CD4-positive, alpha-beta T cell treated with Interleukin-6 for 4 hours (primary cell): ENCODE data around the gene DDX4.
"Not testable (repeated sequence)": the region's sequence is repeated elsewhere in the genome, so short reads cannot be mapped to it uniquely, and the experiment has no call there.

Experiments
- DNase-seq: peaks from one replicate; pipeline ENCODE4 v3.0.0-alpha.2; 2020; ENCODE audit warnings: mixed read lengths

The DDX4 gene

DNA sequence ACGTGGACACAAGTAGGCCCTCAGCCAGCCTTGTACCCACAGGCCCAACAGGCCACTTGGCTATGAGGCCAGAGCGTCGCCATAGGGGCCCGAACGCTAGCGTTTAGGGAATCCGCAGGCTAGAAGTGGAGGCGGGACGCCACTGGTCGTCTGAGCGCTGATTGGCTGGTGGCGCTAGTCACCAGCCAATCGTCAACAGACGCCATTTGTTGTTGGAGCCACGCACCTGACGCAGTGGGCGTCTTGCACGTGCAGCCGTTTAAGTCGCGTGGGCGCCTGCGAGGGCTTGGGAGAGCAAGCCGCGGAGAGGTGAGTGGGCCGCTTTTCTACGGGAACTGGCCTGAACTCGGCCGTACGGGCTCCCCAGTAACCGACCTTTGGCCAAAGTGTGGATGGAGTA is at the start of gene DDX4:
TSS of gene DDX4 (plus strand) at position 269 of the 400 bp plus-strand sequence. CDS start 903 bp downstream, outside the sequence.
- DNase-seq = no peak

DNA sequence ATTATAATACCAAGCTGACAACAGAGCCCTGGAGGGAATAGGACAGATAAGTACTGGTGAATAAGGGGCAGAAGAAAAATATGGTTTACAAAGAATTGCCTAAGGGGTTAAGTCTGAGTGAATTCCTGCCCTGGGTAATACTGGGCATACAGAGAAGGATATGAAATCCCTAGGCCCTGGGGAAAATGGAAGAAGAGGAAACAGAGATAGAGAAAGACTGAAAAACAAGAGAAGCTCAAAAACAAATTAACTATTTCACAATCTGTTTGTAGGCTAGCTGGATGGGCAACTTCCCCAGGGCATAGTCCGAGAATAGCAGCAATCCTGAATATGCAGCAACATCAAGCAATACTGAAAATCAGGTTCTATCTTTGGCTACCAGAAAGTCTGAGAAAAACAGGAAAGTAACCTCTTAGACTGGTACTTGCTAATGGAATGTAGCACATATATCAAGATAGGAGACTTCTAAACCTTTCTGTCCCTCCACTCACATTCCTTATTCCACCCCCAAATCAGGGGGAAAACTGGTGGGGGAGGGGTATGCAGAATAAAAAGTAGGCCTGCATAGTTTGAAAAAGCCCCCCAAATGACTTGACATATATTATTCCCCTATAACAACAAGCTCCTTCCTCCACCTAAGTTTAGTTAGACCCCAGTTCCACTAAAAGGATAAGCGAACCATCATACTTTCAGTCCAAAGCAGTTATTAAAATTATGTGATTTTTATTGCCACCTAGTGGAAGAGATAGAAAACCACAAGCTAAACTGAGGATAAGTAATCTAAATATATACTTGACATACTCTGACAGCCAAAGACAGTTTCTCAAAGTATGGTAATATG is 46.4 kb upstream of the DDX4 start:
- no peak for DNase-seq

DNA sequence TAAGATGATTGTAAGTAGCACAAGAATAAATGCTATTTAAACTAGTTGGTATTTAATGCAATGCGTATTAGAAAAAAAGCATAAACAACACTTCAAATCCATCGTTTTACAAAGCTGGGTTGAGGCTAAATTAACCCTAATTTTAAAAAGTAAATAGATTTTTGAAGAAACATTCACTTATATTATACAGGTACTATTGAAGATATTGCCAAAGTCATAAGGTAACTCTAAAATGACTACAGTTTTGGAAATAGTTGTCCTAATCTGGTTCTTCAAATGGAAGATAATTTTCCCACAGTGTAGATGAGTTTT is 45.8 kb upstream of the DDX4 start:
- DNase-seq = no peak

DNA sequence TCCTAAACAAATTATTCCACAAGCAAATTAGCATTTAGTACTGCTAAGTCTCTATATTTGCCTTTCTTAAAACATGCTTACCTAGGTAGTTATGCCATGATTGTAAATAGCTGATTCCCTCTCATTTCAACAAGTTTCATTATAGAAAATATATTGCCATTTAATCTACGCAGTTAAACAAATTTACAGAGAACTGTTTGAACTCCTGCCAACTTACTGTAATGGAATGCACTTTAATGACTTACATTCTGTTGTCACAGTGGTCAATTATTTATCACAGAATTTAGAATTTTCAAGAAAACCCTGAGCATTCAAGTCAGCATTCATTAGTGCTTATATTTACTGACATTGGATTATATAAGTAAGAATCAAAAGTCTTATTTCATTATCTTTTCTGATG is 45.4 kb upstream of the DDX4 start:
- no peak for DNase-seq

DNA sequence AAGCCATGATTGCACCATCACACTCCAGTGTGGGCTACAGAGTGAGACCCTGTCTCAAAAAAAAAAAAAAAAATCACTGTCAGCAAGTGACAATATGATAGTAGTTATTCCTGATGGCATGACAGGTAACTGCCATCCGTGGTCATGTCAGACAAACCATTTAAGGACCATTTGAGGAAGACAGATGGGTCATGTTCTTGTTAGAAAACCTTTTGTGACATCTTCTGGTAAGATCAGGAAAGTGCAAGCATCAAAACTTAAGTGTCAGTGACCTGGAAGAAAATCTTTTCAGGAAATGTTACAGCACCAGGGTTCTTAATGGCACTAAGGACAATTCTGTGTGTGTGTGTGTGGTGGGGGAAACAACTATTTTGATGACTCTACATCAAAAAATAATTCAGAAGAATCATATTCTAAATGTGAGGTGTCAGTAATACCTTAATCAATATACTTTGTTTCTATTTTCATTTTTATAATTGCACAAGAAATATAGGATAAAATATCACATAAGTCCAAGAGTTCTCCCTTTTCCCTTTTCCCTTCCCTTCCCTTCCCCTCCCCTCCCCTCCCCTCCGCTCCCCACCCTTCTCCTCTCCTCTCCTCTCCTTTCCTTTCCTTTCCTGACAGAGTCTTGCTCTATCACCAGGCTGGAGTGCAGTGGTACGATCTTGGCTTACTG is 43.6 kb upstream of the DDX4 start:
- no peak for DNase-seq

DNA sequence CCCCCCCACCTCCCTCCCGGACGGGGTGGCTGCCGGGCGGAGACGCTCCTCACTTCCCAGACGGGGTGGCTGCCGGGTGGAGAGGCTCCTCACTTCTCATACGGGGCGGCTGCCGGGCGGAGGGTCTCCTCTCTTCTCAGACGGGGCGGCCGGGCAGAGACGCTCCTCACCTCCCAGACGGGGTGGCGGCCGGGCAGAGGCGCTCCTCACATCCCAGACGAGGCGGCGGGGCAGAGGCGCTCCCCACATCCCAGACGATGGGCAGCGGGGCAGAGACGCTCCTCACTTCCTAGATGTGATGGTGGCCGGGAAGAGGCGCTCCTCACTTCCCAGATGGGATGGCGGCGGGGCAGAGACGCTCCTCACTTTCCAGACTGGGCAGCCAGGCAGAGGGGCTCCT is 41.2 kb upstream of the DDX4 start:
- DNase-seq = not testable (repeated sequence)

DNA sequence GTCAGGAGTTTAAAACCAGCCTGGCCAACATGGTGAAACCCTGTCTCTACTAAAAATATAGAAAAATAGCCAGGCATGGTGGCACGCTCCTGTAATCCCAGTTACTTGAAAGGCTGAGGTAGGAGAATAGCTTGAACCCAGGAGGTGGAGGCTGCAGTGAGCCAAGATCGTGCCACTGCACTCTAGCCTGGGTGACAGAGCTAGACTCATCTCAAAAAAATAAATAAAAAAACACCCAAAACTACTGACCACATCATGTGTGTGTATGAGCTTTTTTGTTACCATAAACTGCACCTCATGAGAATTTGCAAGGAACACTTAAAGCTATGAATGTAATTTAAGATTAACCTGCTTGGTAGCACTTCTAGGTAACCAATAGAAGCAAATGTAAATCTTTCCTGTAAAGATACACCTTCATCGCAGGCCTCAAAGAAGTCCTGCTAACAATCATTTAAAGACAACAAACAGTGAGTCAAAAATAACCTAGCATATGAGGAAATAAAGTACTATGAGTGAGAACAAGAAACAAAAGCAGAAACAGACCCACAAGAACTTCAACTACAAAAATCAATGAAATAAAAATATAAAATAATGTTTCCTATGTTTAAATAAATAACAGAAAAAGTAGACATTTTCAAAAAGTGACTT is 38.7 kb upstream of the DDX4 start:
- no peak for DNase-seq

DNA sequence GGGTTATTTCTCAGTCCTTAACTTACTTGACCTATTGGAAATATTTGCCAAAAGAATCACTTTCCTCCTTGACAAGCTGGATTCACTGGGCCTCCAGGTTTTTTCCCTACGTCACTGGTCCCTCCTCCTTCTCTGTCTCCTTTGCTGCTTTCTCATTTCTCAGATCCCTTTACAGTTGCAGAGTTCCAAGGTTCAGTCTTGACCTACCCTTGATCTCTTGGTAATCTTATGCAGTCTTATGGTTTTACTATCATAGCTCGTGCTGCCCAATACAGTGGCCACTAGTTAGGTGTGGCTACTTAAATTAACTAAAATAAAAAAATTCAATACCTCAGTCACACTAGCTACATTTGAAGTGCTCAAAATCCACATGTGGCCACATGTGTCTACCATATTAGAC is 37.1 kb upstream of the DDX4 start:
- DNase-seq = no peak

DNA sequence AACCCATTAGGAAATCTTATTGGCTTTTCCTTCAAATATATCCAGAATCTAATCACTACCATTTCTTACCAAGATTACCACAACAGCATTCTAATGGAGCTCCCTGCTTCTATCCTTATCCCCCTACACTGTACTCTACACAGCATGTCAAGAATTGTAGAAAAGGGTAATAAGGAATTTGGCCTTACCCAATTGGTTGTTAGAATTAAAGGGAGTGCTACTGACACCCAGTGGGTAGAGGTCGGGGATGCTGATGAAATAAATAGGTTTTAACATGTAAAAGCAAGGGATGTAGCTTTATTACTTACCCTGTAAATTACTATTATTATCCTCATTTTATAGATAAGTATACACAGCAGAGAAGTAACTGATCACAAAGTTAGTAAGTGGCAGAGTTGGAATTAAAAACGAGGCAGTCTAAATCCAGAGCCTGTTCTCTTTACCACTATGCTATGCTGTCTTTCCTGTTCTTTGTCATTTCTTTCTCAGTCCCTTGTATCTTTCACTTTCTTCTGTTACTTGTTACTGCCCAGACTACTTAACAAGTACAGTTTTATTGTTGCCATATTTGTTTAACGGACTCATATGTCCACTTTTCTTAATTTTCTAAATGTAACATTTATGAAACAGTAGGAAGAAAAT is 36.3 kb upstream of the DDX4 start:
- DNase-seq = no peak

DNA sequence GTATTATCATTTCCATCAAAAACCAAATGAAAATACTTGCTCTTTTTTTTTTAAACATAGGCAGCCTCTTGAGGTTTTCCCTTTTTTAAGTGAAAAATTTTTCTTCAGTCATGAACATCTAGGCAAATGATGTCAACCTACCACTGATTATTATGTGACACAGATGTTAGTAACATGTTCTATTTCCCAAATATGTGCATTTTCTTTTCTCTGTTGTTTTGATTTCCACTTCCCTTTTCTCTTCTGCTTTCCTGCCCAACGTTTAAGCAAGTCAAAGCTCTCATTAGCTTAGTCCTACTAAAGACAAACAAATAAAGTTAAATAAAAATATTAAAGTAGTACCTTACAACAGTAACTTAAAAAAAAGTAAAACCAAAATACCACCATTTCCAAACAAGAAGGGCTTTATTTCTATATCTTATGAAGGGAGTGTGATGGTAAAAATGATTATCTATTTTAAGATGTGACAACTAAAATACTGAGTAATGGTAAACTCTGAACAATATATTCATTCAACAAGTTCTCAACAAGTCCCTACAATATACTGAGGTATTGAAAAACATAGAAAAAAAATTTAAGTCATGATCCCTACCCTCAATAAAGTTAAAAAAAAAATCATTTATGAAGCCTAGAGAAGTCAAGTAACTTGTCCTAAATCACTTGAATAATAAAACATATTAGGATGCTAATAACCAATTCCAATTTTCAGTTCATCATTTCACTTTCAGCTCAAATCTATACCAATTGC is 35.1 kb upstream of the DDX4 start:
- DNase-seq = no peak

DNA sequence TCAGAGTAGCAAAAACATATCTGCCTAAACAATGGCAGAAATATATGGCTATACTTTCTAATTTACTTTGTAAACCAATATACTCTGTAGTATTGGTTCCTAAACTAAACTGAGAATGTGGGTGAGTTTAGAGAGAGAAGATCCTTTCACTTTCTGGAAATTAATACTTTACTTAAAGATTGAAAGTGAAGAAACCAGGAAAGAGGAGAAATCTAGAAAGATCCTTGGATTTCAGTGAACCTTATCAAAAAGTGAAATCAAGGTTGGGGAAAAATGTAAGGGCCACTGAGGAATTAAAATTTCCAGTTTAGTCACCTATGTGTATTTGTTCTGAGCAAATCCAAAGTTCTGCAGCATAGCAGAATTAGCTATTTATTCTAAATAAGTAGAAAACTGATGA is 31.6 kb upstream of the DDX4 start:
- DNase-seq = no peak

DNA sequence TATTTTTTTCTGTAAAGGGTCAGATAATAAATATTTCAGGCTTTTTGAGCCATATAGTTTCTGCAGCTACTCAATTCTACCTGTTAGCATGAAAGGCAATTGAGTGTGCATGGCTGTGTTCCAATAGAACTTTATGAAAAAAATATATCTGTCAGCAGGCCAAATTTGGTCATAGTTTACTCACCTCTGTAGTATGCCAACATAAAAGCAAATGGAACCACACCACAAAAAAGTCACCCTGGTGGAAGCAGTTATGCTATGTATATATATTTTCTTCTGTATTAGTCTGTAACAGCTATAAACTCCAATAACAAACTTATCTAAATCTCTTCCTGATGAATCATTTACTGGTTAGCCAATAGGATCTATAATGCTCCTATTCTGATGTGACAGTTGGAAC is 29.1 kb upstream of the DDX4 start:
- no peak for DNase-seq

DNA sequence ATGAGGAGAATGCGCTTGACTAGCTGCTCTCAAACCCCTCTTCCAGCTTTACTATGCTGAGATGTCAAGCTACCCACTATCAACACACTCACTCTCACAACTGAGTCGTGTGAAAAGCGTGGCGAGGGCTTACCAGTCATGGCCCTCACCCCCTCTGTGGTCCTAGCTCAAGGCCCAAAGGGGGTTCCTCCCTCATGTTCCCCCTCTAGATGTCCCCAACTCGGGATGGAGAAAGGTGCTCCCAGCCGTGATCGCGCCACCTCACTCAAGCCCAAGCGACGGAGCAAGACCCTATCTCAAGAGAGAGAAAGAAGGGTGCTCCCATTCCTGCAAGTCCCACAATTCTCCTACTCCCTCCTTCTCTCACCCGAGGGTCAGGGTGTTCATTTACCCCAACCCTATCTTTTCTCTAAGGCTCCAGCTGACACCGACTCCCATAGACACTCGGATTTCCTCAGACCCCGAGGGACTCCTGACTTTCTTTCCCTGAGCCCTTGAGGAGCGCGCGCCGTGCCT is 26.3 kb upstream of the DDX4 start:
- DNase-seq = no peak

DNA sequence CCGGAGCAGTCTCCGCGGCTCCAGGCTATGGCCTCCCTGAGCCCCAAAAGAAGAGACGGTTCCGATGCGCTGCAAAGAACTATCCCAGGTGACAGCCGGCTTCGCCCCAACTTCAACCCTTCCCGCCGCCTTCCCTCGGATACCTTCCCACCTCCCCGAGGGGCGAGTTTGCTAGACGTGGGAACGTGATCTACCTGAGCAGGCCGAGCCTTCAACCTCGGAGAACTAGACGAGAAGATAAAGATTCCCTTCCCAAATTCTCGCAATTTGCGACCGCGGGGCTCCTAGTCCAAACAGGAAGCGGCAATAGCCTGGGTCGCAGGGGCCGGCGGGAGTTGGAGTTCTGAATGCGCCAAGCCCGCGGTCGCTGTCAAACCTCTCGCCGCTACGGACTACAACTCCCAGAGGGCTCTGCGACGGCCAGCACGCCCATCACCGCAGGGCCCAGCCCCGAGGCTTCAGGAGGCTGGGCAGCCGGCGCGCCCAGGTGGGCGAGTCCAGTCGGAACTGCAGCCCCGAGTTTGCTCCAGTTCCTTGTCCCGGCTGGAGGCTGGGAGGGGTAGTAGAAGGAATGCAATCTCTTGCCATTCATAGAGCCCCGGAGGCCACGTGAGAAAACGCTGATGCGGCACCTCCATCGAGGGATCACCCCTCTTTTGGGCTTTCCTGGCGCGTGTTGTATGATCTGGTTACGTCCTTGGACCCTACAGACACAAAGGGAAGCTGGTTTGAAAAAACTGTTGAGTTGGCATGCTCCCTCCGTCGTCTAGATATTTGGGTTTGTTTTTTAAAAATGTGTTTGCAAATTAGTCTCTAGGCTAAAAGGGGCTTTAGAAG is 25.6 kb upstream of the DDX4 start, which contains the start of gene SLC38A9:
TSS of gene SLC38A9 (minus strand) at position 302 of the 837 bp plus-strand sequence. CDS start 14,366 bp downstream, outside the sequence.
- peak; percentile 93 for DNase-seq

DNA sequence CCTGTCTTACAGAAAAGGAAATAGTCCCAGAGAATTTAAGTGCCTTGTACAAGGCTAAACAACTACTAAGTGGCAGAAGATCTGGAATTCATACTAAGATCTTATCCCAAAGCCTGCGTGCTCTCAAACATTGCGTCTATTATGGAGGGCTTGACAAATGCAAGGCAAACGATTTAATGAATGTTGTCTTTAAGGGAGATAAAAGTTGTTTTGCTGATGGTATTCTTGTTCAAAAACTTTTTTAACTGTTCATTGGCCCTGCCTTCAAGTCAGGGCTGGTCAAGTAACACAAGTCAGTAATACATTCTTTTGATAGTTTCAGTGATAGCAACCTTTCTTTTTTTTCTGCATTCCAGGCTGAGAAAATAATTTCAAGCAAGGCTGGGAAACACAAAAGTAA is 24.0 kb upstream of the DDX4 start:
- DNase-seq = no peak

DNA sequence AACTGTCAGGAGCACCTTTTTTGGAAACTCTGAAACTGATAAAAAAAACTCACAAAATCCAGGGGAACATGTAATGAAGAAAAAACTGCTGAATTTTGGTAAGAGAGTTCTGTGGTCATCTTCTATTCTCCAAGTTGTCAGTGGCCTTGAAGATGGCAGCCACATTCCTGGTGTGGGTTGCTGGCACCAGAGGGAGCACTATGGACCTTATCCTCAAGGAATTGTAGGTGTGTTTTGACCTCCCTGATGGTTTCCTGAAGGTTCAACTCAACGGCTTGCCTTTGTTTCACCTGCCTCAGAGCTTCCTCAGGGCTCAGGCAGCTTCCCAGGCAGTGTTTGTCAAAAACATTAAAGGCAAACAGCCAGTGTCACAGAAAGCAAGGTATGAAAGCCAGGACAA is 23.5 kb upstream of the DDX4 start:
- DNase-seq = no peak

DNA sequence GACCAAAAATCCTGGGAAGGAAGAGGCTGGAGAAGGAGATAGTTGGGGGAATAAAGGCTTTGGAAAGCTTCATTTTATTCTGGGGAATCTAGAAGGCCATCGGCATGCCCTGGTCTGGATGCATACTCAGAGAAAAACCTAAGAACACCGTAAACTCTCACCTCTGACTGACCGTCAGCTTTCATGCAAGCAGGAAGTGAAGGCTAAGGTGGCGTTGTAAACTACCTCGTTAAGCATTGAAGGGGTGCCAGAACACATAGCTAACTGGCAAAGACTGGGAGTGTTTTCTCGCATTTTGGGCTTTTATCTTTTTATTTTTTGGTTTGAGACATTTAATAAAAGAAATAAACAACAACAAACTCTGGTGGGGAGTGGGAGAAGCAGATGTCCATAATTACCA is 23.1 kb upstream of the DDX4 start:
- no peak for DNase-seq

DNA sequence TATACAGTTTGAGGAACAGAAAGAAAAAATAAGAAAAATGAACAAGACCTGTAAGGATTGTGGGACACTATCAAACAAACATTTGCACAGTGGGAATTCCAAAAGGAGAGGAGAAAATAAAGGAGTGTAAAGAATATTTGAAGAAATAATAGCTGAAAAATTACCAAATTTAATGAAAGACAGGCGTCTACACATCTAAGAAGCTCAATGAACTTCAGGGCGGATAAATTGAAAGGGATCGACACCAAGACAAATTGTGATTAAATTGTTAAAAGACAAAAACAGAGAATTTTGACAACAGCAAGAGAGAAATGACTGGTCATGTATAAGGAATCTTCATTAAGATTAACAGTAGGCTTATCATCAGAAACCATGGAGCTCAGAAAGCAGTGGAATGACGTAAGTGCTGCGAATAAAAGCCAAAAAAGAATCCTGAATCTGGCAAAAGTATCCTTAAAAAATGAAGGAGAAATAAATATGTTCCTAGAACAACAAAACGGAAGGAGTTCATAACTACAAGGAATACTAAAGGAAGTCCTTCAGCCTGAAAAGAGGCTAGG is 22.3 kb upstream of the DDX4 start:
- no peak for DNase-seq

DNA sequence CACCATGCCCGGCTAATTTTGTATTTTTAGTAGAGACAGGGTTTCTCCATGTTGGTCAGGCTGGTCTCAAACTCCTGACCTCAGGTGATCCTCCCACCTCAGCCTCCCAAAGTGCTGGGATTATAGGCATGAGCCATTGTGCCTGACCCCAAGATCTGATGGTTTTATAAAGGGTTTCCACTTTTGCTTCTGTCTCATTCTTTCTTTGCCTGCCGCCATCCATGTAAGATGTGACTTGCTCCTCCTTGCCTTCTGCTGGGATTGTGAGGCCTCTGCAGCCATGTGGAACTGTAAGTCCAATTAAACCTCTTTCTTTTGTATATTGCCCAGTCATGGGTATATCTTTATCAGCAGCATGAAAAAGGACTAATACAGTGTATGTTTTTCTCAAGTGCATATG is 18.8 kb upstream of the DDX4 start:
- not testable (repeated sequence) for DNase-seq

DNA sequence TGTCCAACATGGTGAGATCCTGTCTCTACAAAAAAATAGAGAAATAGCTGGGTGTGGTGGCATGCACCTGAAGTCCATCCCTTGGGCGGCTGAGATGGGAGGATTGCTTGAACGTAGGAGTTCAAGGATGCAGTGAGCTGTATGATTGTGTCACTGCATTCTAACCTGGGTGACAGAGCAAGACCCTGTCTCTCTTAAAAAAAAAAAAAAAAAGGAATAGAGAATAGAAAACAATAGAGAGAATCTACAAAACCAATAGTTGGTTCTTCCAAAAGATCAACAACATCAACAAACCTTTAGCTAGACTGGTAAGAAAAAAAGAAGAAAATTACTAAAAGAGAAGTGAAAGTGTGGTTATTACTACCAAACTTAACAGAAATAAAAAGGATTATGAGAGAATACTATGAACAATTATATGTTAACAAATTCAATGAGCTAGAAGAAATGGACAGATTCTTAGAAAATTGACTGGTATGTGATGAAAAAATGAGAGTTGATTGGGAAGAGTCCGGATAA is 17.6 kb upstream of the DDX4 start:
- DNase-seq = no peak

DNA sequence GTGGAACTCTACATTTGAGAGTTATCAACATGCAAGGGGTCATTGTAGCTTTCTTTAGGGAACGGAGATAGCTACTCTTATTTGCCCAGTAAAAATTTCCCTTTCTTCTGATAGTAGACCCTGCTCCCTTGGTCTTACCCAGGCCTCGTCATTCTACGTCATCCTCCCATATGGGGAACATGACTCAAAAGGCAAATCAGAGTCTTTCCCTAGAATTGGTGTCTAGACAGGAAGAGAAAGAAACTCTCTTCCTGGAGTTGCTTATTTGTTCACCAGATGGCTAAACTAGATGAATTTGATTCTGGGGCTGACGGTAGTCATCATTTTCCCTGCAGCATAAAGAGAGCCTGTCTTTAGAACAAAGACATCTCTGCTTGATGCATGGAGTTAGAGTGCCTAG is 13.6 kb upstream of the DDX4 start:
- DNase-seq = no peak
